Stimulated activated CD4-positive, alpha-beta T cell treated with anti-CD3 and anti-CD28 coated beads, Interleukin-1b, Interleukin-23, amount 100 ng/mL, for 48 hours (primary cell): Measurements from ENCODE around the gene FBXO4.

Source experiments
- DNase-seq: peaks from one replicate; pipeline ENCODE4 v3.0.0-alpha.2; 2020

The FBXO4 gene

GRCh38 chr5:41985945-41986695 is 61.0 kb downstream of the FBXO4 start:
- no peak for DNase-seq
